Measurements from ENCODE around the gene MPIG6B.

- TF ChIP-seq POLR2A (IDR thresholded peaks at IDR 0.05) (no peak), EP300 (IDR thresholded peaks at IDR 0.05) (no peak), CTCF (IDR thresholded peaks at IDR 0.05) (no peak), POLR2AphosphoS5 (IDR thresholded peaks at IDR 0.05) (no peak)
Measured at GRCh38 chr6:31702405-31702818, 20.8 kb upstream of the MPIG6B start.

All from gastroesophageal sphincter (tissue), 3 donors.